H7 (cell line): Measurements from ENCODE around the gene CLDN34. TPM values are rescaled to one million over a fixed set of nuclear protein-coding genes. Genes with fewer than 3 reads are reported as not detected.
A peak's percentile ranks its signal among the peaks of the same experiment; 100 is the strongest.

Source experiments
- DNase-seq: peaks from one replicate; pipeline ENCODE4 v3.0.0; 2012
- H3K27me3 ChIP-seq: 2 replicates; pipeline ENCODE4 v1.6.0; 2011; ENCODE audit warnings: mild to moderate bottlenecking, low read length; ENCODE audit not compliant: control insufficient read depth, insufficient read depth
- H3K36me3 ChIP-seq: replicated peaks from 2 replicates; pipeline ENCODE4 v1.5.1; 2011; ENCODE audit warnings: low read length; ENCODE audit not compliant: control insufficient read depth, insufficient read depth
- H3K4me3 ChIP-seq: 2 replicates; pipeline ENCODE4 v1.5.1; 2011; ENCODE audit warnings: low read depth, mild to moderate bottlenecking, control low read depth, low read length, moderate library complexity; ENCODE audit not compliant: insufficient read depth
- total RNA-seq: library from RNA; depleted of rRNA; stranded (reverse); fragments of >200 nt; shearing (Covaris generic); gene quantifications from 2 replicates; pipeline ENCODE4 v1.2.3, GENCODE V29; 2014

The CLDN34 gene
- total RNA-seq, 1 experiment from 2014 or later: not detected

DNA sequence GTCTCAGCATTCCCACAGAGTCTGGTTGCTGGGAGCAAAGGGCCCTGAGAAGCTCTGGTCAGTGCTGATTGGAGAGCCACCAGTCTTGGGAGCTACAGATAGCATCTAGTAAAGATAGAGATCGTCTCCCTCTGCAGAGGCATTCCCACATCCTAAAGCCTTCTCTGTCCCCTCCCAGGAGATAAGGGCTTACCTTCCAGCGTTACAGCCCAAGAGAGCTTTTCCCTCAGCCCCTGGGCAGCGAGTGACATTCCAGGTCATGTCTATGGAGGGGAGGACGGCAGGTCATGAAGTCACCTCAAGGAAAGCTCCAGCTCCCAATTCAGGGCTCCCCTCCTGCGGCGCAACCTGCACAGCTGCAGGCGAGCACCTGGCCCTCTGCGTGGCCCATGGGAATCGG lies 29.9 kb downstream of the CLDN34 start:
- Histone ChIP-seq H3K36me3 (no peaks in the 10 kb centered on the region), H3K4me3 (no peak overlapping the region), H3K27me3 (no peaks in the 10 kb centered on the region)
- no peak for DNase-seq

DNA sequence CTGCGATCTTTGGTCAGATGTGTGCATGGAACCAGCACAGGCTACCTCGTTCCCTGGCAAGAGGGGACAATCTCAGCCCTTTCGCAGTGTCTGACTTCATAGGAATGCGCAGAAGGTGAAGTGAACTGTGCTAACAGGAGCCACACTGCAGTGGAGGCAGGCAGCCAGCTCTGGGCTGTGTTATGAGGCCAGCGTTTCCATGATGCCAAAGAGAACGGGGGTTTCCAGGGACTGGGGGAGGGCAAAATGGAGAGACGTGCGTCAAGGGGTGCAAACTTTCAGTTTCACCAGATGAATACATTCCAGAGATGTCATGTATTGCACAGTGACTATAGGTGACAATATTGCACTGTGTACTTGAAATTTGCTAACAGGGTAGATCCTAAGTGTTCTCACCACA lies 30.4 kb downstream of the CLDN34 start:
- DNase-seq: no peak
- Histone ChIP-seq H3K36me3 (no peaks in the 10 kb centered on the region), H3K4me3 (no peak overlapping the region), H3K27me3 (no peaks in the 10 kb centered on the region)

DNA sequence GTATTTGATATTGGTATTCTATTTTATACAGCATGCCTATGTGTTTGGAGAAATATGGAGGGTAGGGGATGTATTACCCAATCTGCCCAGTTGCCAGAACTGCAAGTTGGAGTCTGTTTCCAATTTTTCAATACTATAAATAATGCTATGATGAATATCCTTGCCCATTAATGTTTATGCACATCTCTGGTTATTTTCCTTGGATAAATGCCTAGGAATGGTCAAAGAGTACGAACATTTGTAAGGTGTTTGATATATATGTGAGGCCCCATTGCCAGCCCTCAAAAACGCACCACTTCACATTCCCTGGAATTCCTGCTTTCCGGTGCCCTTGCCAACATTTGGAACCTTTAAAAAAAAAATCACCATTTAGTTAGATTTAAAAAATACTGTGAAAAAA lies 34.3 kb downstream of the CLDN34 start:
- H3K27me3 ChIP-seq: no peaks in the 10 kb centered on the region
- DNase-seq: no peak
- no peaks in the 10 kb centered on the region for H3K36me3 ChIP-seq
- no peak overlapping the region for H3K4me3 ChIP-seq

DNA sequence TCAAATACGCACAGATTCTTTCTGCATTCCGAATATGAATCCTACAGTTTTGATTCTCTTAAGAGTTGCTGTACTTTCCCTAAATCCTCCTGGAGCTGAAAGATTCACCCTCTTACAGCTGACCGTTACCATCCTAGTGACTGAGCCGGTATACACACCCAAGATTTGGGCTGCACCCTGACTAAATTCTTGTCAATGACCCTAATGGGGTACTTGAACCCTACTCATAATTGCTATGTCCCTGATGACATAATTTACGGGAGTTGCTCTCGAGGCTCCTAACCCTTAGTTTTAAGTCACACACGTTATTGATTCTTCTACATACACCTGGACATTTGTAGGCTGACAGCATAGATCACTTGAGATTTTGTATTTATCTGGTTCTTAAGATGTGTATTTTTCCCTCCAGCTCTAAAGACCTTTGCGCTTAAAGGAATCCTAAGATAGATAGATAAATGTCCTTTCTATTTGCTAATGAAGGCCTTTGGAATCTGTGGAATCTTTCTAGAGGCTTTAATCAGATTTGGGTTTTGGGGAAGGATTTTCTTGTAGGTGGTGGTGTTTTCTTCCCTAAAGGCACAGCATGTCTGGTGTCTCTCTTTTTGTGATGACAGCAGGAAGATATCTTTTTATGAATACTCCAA lies 37.8 kb downstream of the CLDN34 start:
- DNase-seq: no peak
- H3K27me3 ChIP-seq: no peaks in the 10 kb centered on the region
- H3K4me3 ChIP-seq: no peak overlapping the region
- H3K36me3 ChIP-seq: no peaks in the 10 kb centered on the region

DNA sequence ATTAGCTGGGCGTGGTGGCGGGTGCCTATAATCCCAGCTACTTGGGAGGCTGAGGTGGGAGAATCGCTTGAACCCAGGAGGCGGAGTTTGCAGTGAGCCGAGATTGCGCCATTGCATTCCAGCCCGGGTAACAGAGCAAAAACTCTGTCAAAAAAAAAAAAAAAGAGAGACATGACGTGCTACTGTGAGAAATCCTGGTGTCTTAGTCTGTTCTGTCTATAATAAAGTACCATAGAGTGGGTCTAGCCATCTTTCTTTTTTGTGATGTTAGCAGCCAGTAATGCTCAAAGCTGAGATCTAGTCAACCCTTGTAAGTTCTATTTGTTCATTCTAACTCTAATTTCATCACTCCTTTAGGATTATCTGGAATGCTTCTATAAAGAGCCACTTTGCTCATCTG lies 38.9 kb downstream of the CLDN34 start:
- Histone ChIP-seq H3K4me3 (no peak overlapping the region), H3K36me3 (no peaks in the 10 kb centered on the region), H3K27me3 (no peaks in the 10 kb centered on the region)
- DNase-seq: no peak

DNA sequence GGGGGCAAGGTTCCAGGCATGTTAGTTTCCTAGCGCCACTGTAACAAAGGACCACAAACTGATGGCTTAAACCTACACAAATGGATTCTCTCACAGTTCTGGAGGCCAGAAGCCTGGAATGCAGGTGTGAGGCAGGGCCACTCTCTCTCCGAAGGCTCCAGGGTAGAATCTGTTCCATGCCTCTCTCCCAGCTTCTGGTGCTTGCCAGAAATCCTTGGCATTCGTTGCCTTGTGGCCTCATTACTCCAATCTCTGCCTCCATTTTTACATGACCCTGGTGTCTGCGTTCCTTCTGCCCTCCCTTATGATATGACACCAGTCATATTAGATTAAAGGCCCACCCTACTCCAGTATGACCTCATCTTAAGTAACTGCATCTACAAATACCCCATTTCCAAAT lies 39.6 kb downstream of the CLDN34 start:
- no peaks in the 10 kb centered on the region for H3K27me3 ChIP-seq
- H3K4me3 ChIP-seq: no peak overlapping the region
- no peak for DNase-seq
- H3K36me3 ChIP-seq: no peaks in the 10 kb centered on the region

DNA sequence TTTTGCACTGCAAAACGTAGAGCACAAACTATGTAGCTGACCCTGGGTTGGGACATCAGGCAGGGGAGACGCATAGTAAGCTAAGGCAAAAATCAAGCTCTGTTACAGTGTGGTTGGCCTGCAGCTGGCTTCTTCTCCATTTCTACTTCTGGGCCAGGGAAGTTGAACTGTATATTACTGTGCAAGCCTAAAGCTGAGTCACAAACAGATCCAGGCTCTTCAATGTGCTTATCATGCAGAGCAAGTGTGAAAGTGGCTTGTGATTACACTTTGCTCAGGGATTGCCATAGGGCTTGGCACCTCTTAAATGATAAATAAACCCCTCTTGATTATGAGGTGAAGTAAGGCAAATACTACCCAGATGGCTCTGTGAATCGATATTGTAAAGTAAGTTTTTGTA lies 40.5 kb downstream of the CLDN34 start:
- H3K4me3 ChIP-seq: no peak overlapping the region
- no peaks in the 10 kb centered on the region for H3K36me3 ChIP-seq
- DNase-seq: no peak
- H3K27me3 ChIP-seq: no peaks in the 10 kb centered on the region

DNA sequence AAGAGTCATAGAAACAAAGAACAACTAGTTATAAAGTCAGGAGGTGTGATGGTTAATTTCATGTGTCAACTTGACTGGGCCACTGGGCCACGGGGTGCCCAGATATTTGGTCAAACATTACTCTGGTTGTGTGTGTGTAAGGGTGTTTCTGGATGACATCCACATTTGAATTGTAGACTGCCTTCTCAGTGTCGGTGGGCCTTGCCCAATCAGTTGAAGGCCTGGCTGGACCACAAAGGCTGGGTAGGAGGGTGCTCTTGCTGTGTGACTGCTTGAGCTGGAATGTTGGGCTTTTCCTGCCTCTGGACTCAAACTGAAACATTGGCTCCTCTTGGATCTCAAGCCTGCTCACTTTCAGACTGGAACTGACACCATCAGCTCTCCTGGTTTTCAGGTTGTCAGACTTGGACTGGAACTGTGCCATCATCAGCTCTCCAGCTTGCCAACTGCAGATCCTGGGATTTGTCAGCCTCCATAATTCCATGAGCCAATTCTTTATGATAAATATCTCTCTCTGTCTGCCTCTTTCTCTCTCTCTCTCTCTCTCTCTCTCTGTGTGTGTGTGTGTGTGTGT lies 41.4 kb downstream of the CLDN34 start:
- no peak for DNase-seq
- Histone ChIP-seq H3K4me3 (no peak overlapping the region), H3K36me3 (no peaks in the 10 kb centered on the region), H3K27me3 (no peaks in the 10 kb centered on the region)

DNA sequence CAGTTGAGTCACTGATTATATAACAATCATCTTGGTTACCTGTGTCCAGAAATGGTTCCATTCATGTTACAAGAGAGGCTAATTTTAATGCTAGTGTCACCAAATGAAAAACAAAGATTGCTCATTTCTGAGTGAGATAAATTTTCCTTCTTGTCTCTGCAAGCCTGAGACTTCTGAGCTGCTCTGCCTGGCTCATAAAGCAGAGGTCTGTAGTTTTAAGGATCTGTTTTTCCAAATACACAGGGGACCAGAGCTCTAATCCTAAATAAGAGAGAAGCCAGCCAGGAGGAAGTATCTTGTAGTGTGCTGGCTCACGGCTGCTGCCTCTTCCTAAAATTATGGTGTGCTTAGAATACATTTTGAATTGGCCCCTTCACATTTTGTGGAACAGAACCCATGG lies 42.6 kb downstream of the CLDN34 start:
- H3K27me3 ChIP-seq: no peaks in the 10 kb centered on the region
- DNase-seq: no peak
- no peak overlapping the region for H3K4me3 ChIP-seq
- no peaks in the 10 kb centered on the region for H3K36me3 ChIP-seq

DNA sequence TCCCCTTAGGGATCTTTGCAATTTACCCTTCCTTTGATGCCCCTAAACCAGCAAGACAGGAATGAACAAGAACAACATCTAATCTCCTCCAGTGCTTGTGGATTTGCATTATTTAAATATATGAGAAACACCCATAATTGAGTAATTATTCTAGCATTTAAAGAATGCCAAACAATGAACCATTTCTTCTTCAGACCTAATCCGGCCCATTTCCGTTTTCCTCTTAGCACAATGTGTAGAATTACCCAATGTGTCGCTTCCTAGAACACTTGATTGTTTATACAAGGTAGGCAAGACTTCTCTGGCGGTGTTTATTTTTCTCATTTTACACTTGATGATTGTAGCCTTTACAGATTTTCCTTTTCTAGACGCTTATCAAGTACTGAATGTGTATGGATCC lies 43.5 kb downstream of the CLDN34 start:
- Histone ChIP-seq H3K4me3 (no peak overlapping the region), H3K36me3 (no peaks in the 10 kb centered on the region), H3K27me3 (no peaks in the 10 kb centered on the region)
- no peak for DNase-seq

DNA sequence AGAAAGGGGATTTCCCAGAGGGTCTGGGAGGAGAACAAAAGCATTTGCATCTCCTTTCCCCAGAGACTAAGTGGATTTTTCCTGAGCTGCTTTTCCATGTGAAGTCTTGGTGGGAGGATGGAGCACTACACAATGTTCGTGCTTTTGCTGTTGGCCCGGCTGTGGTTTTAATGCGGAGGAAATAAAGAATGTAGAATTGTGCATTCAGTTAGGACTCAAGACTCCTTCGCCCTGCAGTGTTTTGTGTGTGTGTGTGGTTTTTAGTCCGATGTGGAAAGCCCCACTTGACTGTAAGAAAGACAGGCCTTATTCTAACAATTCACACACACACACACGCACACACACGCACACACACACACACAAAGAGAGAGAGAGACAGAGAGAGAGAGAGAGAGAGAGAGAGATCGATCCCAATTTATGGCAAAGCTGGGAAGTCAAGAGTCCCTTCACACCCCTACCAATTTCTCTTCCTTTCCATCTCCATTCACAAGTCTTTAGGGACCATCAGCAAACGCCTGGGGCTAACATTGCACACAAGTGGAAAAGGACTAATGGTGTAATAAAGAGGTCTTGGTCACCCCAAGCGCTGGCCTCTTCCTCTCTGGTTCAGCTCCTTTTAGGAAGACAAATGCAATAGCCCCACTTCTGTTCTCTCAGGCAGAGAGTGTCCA lies 44.2 kb downstream of the CLDN34 start:
- DNase-seq: peak; percentile 48
- Histone ChIP-seq H3K36me3 (no peaks in the 10 kb centered on the region), H3K4me3 (no peak overlapping the region), H3K27me3 (no peaks in the 10 kb centered on the region)

DNA sequence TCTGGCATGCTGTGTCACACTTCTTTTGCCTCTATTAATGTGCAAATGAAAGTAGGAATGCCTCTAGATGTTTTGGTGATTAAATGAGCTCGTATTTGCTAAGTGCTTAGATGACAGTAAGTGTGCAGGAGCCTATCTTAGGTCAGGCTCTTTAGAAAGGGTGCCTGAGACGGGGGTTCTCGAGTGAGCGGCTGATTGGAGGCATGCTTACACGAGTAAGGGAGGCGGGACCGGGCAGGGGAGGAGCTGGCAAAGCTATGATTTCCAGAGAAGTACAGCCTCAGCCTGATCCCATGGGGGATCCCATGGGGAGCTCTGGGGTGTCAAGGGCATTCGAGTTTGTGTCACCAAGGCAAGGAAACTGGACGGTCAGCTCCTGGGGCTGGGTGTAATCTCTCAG lies 44.8 kb downstream of the CLDN34 start:
- Histone ChIP-seq H3K27me3 (no peaks in the 10 kb centered on the region), H3K4me3 (no peak overlapping the region), H3K36me3 (no peaks in the 10 kb centered on the region)
- no peak for DNase-seq

DNA sequence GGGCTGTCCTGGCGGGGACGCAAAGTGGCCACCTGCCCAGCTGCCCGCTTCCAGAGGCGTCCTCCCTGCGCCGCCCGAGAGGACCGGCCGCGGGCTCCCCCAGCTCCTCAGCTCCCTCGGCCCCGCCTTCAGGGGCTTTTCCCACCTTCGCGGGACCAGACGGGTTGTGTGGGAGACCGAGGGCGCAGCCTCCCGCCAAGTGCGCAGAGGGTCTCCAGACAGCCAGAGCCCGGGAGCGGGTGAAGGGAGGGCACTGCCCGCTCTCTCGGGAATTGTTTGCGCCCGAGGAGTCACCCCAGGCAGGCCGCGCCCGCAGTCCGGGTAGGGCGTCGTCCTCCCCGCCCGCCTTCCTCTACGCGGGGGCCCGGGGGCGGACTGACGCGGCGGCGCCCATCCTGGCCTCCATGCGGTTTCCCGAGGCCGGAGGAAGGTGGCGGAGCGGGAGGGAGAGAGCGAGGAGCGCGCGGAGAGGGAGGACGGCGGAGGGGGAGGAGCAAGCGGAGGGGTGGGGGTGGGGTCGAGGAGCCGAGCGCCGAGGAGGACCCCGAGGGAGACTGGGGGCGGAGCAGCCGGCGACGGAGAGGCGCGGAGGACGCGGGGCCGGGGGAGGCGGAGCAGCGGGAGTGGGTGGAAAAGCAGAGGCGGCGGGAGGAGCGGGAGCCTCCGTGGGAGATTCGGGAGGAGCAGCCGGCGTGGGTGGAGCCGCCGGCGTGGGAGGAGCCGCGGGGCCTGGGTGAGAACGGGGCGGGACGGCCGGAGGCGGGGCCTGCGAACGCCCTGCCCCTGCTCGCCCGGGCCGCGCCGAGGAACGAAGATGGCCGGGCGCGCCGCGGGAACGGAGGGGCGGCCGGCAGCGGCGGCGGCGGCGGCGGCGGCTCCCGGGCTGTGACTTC lies 47.5 kb downstream of the CLDN34 start:
- H3K36me3 ChIP-seq: no peaks in the 10 kb centered on the region
- no peaks in the 10 kb centered on the region for H3K27me3 ChIP-seq
- peak; percentile 98 for DNase-seq
- H3K4me3 ChIP-seq: peak overlapping the region; percentile 83

DNA sequence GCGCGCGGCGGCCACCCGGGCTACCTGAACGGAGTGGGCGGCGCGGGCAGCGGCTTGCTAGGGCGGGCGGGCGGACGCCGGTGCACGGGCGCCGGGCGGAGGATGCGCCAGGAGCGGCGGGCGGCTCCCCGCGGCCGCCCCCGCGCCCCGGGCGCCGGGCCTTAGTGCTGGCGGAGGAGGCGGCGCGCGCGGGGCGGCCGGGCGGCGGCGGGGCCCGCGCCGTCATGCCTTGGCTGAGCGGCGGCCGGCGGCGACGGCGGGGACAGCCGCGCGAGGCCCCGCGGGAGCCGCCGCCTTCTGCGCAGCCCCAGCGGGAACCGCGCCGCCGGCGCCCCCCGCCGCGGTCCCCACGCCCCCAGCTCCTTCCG lies 48.2 kb downstream of the CLDN34 start:
- no peaks in the 10 kb centered on the region for H3K36me3 ChIP-seq
- DNase-seq: no peak
- no peaks in the 10 kb centered on the region for H3K27me3 ChIP-seq
- peak overlapping the region; percentile 72 for H3K4me3 ChIP-seq
